ENCODE results near the gene UCP2. TPM values are rescaled to one million over a fixed set of nuclear protein-coding genes. Genes with fewer than 3 reads are reported as not detected.

The UCP2 gene
- total RNA-seq, 1 donor from 2014 or later, result 12.8 TPM

DNA sequence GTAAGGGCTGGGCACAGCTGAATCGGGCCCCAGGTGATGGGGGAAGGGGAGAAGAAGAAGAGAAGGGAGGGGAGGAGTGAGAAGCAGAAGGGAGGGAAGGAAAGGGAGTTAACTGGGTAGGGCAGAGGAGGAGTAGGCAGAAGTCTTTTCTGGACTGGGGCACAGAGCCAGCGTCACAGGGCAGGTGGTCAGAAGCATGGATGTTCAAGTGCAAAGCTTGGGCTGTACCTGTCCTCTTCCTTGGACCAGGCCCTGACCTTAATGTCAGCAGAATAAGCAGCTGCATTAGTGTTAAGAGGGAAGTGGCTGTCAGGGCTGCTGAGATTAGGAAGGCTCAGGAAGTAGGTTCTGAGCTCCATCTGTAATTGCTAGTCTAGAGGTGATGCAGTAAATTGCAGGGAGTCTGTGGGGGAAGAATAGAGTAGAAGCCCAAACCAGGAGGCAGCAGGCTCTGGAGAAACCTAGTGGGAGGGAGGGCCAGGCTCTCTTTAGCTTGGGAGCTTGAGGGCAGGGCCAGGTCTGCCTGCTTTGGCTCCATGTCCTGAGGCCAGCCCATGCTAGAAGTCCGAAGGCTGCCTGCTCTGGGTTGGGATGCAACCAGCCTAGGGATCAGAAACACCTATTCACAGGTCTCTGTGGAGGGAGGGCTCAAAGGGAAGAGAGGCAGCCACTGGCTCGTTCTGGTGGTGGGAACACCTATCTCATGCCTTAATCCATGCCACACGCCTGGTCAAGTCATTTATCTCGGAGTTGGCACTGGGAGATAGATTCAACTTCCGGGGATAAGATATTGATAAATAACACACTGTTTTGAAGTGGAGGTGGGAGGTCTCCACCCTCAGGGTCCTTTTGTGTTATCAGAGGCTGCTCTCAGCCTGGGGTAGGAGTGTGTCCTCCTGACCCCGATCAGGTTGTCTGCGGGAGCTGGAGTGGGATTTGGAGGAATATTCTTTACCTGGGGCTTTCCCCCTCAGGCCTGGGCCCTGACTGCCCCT, 28.0 kb upstream of the UCP2 start:
- Mint-ChIP-seq H3K27me3 (ENCODE audit: unreplicated experiment) (peaks cover 4% of the 10 kb centered on the region), H3K4me1 (ENCODE audit: unreplicated experiment) (peaks cover 3% of the 10 kb centered on the region), H3K27ac (ENCODE audit: unreplicated experiment) (no peak overlapping the region), H3K4me3 (ENCODE audit: unreplicated experiment) (peak overlapping the region; percentile 23), H3K9me3 (ENCODE audit: unreplicated experiment) (no peaks in the 10 kb centered on the region), H3K36me3 (ENCODE audit: low read depth, unreplicated experiment) (peaks cover 11% of the 10 kb centered on the region)
- no peak for DNase-seq (ENCODE audit: low spot score)
- TF ChIP-seq, protein P1, sequence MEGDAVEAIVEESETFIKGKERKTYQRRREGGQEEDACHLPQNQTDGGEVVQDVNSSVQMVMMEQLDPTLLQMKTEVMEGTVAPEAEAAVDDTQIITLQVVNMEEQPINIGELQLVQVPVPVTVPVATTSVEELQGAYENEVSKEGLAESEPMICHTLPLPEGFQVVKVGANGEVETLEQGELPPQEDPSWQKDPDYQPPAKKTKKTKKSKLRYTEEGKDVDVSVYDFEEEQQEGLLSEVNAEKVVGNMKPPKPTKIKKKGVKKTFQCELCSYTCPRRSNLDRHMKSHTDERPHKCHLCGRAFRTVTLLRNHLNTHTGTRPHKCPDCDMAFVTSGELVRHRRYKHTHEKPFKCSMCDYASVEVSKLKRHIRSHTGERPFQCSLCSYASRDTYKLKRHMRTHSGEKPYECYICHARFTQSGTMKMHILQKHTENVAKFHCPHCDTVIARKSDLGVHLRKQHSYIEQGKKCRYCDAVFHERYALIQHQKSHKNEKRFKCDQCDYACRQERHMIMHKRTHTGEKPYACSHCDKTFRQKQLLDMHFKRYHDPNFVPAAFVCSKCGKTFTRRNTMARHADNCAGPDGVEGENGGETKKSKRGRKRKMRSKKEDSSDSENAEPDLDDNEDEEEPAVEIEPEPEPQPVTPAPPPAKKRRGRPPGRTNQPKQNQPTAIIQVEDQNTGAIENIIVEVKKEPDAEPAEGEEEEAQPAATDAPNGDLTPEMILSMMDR (IDR thresholded peaks at IDR 0.05; ENCODE audit: unreplicated experiment), result no peak

DNA sequence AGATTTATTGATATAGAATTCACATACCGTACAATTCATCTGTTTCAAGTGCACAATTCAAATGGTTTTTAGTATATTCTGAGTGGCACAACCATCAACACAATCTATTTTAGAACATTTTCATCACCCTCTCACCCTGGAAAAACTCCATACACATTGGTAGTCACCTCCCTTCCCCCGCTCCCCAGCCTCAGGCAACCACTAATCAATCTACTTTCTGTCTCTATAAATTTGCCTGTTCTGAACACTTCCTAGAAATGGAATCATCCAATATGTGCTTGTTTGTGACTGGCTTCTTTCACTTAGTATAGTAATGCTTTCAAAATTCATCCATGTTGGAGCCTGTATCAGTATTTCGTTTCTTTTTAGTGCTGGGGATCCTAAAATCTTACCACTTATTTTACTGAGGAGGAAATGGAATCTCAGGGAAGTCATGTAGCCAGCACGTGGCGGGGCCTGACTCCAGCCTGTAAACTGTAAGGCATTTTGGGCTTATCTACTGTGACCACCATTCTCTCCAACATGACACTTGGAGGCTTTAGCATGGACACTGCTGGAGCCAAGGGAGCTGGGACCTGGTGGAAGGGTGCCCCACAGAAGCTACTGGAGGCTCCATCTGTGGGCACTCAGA, 27.1 kb upstream of the UCP2 start:
- Mint-ChIP-seq H3K27me3 (ENCODE audit: unreplicated experiment) (peaks cover 4% of the 10 kb centered on the region), H3K4me3 (ENCODE audit: unreplicated experiment) (no peak overlapping the region), H3K36me3 (ENCODE audit: low read depth, unreplicated experiment) (peaks cover 7% of the 10 kb centered on the region), H3K27ac (ENCODE audit: unreplicated experiment) (no peak overlapping the region), H3K9me3 (ENCODE audit: unreplicated experiment) (no peaks in the 10 kb centered on the region), H3K4me1 (ENCODE audit: unreplicated experiment) (peaks cover 3% of the 10 kb centered on the region)
- DNase-seq (ENCODE audit: low spot score), result no peak
- TF ChIP-seq, protein P1 (IDR thresholded peaks at IDR 0.05; ENCODE audit: unreplicated experiment), result no peak

DNA sequence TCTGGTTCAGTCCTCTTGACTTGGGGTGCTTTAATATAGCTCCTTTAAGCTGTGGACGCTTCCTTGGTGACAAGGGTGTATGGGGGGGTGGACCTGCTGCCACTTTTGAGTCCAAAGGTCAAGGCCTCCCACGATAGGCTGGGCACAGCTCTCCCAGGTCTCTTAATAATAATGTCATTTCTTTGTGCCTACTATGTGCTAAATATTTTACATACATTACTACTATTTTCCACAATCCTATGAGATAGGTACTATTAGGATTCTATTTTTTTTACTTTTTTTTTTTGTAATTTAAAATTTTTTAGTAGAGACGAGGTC, 26.5 kb upstream of the UCP2 start:
- Mint-ChIP-seq H3K27me3 (ENCODE audit: unreplicated experiment) (peaks cover 4% of the 10 kb centered on the region), H3K27ac (ENCODE audit: unreplicated experiment) (no peak overlapping the region), H3K4me1 (ENCODE audit: unreplicated experiment) (peaks cover 3% of the 10 kb centered on the region), H3K4me3 (ENCODE audit: unreplicated experiment) (no peak overlapping the region), H3K36me3 (ENCODE audit: low read depth, unreplicated experiment) (peaks cover 7% of the 10 kb centered on the region), H3K9me3 (ENCODE audit: unreplicated experiment) (no peaks in the 10 kb centered on the region)
- TF ChIP-seq, protein P1 (IDR thresholded peaks at IDR 0.05; ENCODE audit: unreplicated experiment), result no peak
- DNase-seq (ENCODE audit: low spot score), result no peak

DNA sequence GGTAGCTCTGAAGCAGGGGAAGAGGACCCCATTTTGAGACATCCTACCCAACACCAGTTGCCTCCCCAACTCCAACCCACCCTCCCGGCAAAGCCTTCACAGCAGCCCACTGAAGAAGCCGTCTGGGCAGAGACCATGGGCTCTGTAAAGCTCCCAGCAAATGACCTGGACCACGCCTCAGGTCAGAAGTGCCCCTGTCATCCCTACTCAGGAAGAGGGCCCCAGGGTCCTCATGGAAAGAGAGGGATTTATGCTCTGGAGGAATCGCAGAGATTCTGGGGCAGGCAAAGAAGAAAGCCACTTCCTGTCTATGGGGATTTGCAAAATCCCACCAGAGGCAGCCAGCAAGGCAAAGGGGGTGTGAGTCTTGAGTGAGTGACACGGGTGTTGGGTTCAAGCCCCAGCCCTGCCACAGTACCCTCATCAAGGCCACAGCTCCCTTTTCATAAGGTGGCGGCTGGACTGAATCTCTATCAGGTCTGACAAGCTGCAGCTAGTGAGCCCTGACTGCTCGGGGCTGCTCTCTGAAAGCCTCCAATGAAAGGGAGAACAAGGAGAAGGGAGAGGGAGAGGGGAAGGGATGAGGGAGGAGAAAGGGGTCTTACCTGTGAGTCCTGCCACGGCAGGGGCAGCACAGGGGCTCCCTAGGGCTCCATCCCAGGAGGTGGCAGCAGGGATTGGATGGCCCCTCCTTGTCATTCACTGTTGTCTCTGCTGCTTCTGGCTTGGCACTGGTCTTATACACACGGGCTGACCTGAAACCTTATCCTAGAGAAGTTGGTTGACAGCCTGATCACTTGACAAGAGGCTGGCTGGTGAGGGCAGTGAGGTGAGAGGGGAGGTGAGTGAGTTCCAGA, 26.0 kb upstream of the UCP2 start, which contains the start of gene UCP3:
Gene UCP3, minus strand, starts transcription at position 713 of the 857 bp plus-strand sequence. CDS start 2,043 bp downstream, outside the sequence.
- H3K27me3 Mint-ChIP-seq (ENCODE audit: unreplicated experiment), result peaks cover 4% of the 10 kb centered on the region
- H3K4me3 Mint-ChIP-seq (ENCODE audit: unreplicated experiment), result no peak within 1 kb of the TSS
- no peak for DNase-seq (ENCODE audit: low spot score)
- TF ChIP-seq, protein P1 (IDR thresholded peaks at IDR 0.05; ENCODE audit: unreplicated experiment), result no peak
- H3K36me3 Mint-ChIP-seq (ENCODE audit: low read depth, unreplicated experiment), result peaks cover 11% of the 10 kb centered on the region
- no peaks in the 10 kb centered on the region for H3K9me3 Mint-ChIP-seq (ENCODE audit: unreplicated experiment)
- H3K27ac Mint-ChIP-seq (ENCODE audit: unreplicated experiment), result no peak within 1 kb of the TSS
- peaks cover 3% of the 10 kb centered on the region for H3K4me1 Mint-ChIP-seq (ENCODE audit: unreplicated experiment)
